Lower lobe of right lung (tissue), 2 donors: Measurements from ENCODE around the gene INTS6L. TPM values are rescaled to one million over a fixed set of nuclear protein-coding genes. Genes with fewer than 3 reads are reported as not detected.

Experiments
- ATAC-seq, 2 donors: fragments of 200-7000 bp; cut with Tn5 transposase; one replicate each; pipeline ENCODE4 v1.9.1; 2020 to 2022; ENCODE audit warnings: mild to moderate bottlenecking in 2 of 2, moderate library complexity in 2 of 2
- DNase-seq: peaks from one replicate; pipeline ENCODE4 v3.0.0-alpha.2; 2020
- H3K27ac ChIP-seq: fragments of 200-600 bp; one replicate; pipeline ENCODE4 v1.8.0; 2022
- H3K27me3 ChIP-seq: fragments of 200-600 bp; one replicate; pipeline ENCODE4 v1.8.0; 2022; ENCODE audit warnings: low read depth
- H3K36me3 ChIP-seq: fragments of 200-600 bp; one replicate; pipeline ENCODE4 v1.8.0; 2022; ENCODE audit warnings: mild to moderate bottlenecking
- H3K4me1 ChIP-seq: fragments of 200-600 bp; one replicate; pipeline ENCODE4 v1.8.0; 2022
- H3K4me3 ChIP-seq: fragments of 200-600 bp; one replicate; pipeline ENCODE4 v1.8.0; 2022; ENCODE audit warnings: mild to moderate bottlenecking
- H3K9me3 ChIP-seq: fragments of 200-600 bp; one replicate; pipeline ENCODE4 v1.8.0; 2022
- intact Hi-C: fragments of 100-400 bp; cut with DNase I; formaldehyde crosslinking; loops from one replicate; pipeline ENCODE4 v1.11.0; 2022
- total RNA-seq: library from RNA; stranded (reverse); fragmentation: NEBNext Ultra II Directional; extraction: Animal tissue kit (Norgen Biotek cat#: 25700); gene quantifications from one replicate; pipeline ENCODE4 v1.2.1, GENCODE V29; 2021
- TF ChIP-seq, protein P1 (sequence below): fragments of 200-600 bp; IDR thresholded peaks from one replicate; pipeline ENCODE4 v1.8.0; 2022; ENCODE audit warnings: antibody characterized with exemption, mild to moderate bottlenecking
- donor health status: DM: no; HTN: yes; CAD: no; lungs with severe emphysema.

INTS6L gene
- total RNA-seq, 1 donor from 2014 or later: 6.9 TPM

DNA sequence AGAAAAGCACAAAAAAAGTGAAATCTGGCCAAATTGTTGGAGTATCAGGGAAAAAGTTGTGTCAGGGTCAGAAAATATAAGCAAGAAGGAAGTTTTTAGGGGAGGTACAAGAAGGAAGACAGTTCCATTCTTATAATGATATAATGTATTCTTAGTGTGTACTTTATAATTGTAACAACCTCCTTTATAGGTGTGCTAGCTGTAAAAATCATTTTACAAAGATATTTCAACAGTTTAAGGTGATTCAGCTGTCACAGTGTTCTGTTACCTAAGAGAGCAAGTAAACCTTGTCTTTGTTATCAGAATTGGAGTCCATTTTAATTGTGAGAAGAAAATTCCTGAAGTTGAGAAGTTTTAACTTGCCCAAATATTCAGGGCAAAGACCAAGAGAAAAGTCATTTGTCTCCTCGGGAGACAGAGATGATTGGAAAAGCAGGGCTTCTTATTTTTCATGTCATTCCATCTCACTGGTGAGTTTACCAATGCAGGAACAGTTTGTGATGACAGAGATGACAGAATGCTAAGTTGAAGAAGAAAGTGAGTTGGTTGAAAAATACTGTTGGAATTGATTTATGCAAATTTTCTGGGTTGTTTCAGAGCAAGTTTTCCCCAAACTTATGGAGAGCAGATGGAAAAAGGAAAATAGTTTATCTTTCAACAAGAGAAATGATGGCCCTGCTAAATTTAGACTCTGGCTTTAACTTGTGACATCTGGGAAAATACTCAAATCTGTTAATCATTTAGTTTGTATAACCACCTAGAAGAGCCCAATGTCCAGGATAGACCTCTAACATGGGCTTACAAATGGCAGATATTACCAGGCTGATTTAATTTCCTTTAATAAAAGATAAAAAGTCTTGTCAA is 14.8 kb downstream of the INTS6L start:
- H3K27me3 ChIP-seq: no peaks in the 10 kb centered on the region
- TF ChIP-seq, protein P1, sequence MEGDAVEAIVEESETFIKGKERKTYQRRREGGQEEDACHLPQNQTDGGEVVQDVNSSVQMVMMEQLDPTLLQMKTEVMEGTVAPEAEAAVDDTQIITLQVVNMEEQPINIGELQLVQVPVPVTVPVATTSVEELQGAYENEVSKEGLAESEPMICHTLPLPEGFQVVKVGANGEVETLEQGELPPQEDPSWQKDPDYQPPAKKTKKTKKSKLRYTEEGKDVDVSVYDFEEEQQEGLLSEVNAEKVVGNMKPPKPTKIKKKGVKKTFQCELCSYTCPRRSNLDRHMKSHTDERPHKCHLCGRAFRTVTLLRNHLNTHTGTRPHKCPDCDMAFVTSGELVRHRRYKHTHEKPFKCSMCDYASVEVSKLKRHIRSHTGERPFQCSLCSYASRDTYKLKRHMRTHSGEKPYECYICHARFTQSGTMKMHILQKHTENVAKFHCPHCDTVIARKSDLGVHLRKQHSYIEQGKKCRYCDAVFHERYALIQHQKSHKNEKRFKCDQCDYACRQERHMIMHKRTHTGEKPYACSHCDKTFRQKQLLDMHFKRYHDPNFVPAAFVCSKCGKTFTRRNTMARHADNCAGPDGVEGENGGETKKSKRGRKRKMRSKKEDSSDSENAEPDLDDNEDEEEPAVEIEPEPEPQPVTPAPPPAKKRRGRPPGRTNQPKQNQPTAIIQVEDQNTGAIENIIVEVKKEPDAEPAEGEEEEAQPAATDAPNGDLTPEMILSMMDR: no peak
- no peak for ATAC-seq
- intact Hi-C loops: no loop called here
- H3K36me3 ChIP-seq: no peaks in the 10 kb centered on the region
- DNase-seq: no peak
- no peak overlapping the region for H3K4me3 ChIP-seq
- no peaks in the 10 kb centered on the region for H3K4me1 ChIP-seq
- H3K9me3 ChIP-seq: no peaks in the 10 kb centered on the region
- H3K27ac ChIP-seq: no peak overlapping the region

DNA sequence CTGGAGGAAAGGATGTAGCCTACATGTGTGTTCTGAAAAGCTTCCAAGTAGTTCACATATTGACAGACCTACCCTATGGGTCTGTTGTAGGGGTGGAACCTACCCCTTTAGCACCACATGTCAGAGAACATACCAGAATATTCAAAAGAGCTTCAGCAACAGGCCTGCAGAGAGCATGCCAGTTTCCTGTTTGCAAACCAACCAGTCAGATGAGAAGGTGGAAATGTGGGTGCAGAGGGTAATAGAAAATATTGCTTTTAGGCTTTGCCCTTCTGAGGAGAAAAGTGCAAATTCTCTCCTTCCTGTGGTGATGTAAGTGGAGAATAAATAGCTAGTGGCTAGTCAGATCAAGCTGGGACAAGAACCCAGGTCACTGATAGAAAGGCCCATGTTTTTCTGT is 16.4 kb downstream of the INTS6L start:
- no peak overlapping the region for H3K4me3 ChIP-seq
- no peak overlapping the region for H3K27ac ChIP-seq
- TF ChIP-seq, protein P1: no peak
- no peaks in the 10 kb centered on the region for H3K9me3 ChIP-seq
- H3K27me3 ChIP-seq: no peaks in the 10 kb centered on the region
- intact Hi-C loops: no loop called here
- DNase-seq: no peak
- H3K4me1 ChIP-seq: no peaks in the 10 kb centered on the region
- ATAC-seq: no peak
- no peaks in the 10 kb centered on the region for H3K36me3 ChIP-seq

DNA sequence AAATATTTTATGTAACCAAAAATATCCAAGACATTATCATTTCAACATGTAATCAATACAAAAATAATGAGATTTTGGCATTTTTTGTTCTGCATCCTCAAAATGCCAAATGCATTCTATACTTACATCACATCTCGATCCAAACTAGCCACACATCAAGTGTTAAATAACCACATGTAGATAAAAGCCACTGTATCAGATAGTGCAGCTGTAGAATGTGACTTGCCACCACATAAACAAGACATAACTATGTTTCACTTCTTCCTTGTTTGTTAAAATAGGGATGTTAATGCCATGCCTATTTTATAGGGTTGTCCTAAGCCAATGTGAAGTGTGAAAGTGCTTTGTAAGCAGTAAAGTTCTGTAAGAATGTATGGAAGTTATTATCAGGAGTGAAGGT is 20.9 kb downstream of the INTS6L start:
- DNase-seq (no peak), ATAC-seq (no peak)
- no peak overlapping the region for H3K27ac ChIP-seq
- H3K9me3 ChIP-seq: no peaks in the 10 kb centered on the region
- TF ChIP-seq, protein P1: no peak
- H3K27me3 ChIP-seq: no peaks in the 10 kb centered on the region
- intact Hi-C loops: no loop called here
- H3K4me3 ChIP-seq: no peak overlapping the region
- H3K36me3 ChIP-seq: no peaks in the 10 kb centered on the region
- no peaks in the 10 kb centered on the region for H3K4me1 ChIP-seq

DNA sequence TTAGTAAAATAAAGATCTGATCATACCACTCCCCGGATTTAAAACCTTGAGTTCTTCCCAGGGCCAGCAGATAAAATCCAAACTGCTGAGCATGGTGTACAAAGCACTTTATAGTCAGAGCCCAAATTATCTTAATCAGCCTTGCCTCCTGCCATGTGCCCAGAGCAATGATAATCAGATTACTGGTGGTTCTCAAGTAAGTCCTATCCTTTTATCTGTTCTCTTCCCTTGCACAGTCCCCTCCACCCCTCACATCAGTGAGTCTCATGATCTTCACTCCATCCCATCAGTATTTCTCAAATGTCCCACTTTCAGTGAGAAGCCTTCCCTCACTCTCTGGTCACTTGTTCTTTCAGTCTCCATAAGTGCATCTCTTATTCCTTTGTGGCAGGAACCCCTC is 22.7 kb downstream of the INTS6L start:
- DNase-seq: no peak
- Histone ChIP-seq H3K4me3 (no peak overlapping the region), H3K9me3 (no peaks in the 10 kb centered on the region), H3K27ac (no peak overlapping the region), H3K4me1 (no peaks in the 10 kb centered on the region), H3K27me3 (no peaks in the 10 kb centered on the region), H3K36me3 (peaks cover 5% of the 10 kb centered on the region)
- intact Hi-C loops: no loop called here
- TF ChIP-seq, protein P1: no peak
- ATAC-seq: no peak

DNA sequence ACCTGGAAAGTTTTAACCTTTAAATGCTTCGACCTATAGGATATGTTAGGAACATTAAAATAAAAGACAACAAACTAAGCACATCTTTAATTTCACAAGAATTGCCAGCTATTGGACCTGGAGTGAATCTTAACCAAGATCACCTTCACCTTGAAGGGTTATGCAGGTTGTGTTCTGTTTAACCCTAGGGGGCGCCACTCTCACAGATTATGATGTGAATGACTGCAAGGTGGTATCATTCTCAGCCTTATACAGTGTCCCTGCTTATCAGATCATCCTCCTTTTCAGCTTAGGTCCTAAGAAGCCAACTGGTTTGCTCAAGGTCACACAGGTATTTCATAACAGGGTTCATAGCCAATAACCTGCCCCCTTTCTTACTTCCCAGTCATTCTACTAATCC is 23.5 kb downstream of the INTS6L start:
- peaks cover 5% of the 10 kb centered on the region for H3K36me3 ChIP-seq
- H3K4me3 ChIP-seq: no peak overlapping the region
- TF ChIP-seq, protein P1: no peak
- H3K4me1 ChIP-seq: no peaks in the 10 kb centered on the region
- no peaks in the 10 kb centered on the region for H3K27me3 ChIP-seq
- ATAC-seq (no peak), DNase-seq (no peak)
- H3K9me3 ChIP-seq: no peaks in the 10 kb centered on the region
- H3K27ac ChIP-seq: no peak overlapping the region
- intact Hi-C loops: no loop called here
